GM18519 (cell line): ENCODE data around the gene TMEM219.
"Not testable (repeated sequence)": the region's sequence is repeated elsewhere in the genome, so short reads cannot be mapped to it uniquely, and the experiment has no call there.

Experiments
- ATAC-seq: cut with Tn5 transposase; IDR thresholded peaks from one replicate; pipeline ENCODE4 v1.9.1; 2021; ENCODE audit warnings: mild to moderate bottlenecking, moderate library complexity; ENCODE audit not compliant: unreplicated experiment, low FRiP score

The TMEM219 gene

GRCh38 chr16:29961479-29962343 is at the start of gene TMEM219:
Gene TMEM219, plus strand, starts transcription at chr16:29962079. Its CDS starts 1,065 bp downstream, at chr16:29963144.
- peak; percentile 73 for ATAC-seq

DNA sequence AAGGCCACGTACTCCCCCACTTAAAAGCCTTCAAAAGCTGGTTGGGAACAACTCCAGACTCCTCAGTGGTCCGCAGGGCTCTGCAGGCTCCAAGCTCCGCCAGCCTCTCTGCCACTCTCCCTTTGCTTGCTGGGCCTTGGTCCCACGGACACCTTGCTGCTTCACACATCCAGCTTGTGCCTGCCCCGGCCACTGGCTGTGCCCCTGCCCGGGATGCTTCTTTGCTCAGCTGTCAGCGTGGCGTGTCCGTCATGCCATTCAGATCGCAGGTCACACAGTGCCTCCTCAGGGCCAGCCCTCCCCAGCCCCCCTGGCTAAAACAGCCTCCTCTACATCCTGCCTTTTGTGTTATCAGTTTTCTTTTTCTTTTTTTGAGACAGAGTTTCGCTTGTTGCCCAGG is 49.8 kb upstream of the TMEM219 start:
- no peak for ATAC-seq

- no peak for ATAC-seq
Observed at GRCh38 chr16:29913514-29913913, 48.4 kb upstream of the TMEM219 start.

- no peak for ATAC-seq
Observed at GRCh38 chr16:29915590-29916247, 46.2 kb upstream of the TMEM219 start.

- ATAC-seq: no peak
Observed at GRCh38 chr16:29916979-29917378, 44.9 kb upstream of the TMEM219 start.

DNA sequence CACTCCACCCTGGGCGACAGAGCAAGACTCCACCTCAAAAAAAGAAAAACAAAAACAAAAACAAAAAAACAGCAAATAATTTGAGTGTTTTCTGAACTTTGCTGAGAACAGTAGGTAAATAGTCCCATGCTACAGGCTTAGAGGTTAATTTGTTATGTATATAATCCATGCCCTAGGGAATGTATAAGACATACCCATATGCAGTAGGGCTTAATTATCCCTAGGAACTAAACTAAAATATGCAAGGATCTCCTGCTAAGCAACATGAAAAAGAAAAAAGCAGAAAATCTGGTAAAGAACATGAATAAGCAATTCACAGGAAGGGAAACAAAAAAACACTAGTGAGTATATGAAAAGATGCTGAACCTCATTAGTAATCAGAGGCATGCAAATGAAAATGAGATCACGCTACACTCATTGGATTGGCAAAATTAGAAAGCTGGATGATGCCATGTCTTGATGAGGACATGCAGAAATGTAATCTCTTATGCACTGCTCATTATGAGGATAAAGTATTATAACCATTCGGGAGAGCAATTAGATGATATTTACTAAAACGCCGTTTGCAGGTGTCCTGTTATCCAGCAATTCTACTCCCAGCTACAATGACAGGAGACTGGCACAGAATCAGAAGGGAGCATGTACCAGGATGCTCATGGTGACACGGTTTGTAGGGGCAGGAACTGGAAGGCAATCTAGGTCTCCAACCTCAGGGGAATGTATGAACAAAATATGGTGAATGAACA is 41.4 kb upstream of the TMEM219 start:
- no peak for ATAC-seq

- no peak for ATAC-seq
Observed at GRCh38 chr16:29921034-29921385, 40.9 kb upstream of the TMEM219 start.

GRCh38 chr16:29922326-29922725 is 39.6 kb upstream of the TMEM219 start:
- no peak for ATAC-seq

DNA sequence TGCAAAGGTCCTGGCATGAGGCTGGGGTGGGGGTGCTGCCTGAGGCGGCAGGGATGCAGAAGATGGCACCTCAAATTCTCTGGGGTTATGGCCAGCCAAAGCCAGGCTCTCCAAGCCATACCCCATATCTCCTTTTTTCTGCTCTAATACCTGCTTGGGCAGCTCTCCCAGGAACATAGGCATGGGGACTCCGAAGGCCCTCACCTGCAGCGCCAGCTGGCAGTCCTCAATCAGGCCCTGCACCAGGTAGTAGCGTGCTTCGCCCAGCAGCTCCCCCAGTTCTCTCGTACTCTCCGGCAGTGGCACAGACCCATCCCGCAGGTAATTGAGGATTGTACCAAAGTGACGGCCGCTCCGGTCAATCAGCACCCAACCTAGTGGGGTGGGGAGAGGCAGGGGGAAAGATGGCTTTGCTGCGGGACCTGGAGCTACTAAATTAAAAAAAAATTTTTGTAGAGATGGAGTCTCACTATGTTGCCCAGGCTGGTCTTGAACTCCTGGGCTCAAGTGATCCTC is 38.8 kb upstream of the TMEM219 start:
- no peak for ATAC-seq

DNA sequence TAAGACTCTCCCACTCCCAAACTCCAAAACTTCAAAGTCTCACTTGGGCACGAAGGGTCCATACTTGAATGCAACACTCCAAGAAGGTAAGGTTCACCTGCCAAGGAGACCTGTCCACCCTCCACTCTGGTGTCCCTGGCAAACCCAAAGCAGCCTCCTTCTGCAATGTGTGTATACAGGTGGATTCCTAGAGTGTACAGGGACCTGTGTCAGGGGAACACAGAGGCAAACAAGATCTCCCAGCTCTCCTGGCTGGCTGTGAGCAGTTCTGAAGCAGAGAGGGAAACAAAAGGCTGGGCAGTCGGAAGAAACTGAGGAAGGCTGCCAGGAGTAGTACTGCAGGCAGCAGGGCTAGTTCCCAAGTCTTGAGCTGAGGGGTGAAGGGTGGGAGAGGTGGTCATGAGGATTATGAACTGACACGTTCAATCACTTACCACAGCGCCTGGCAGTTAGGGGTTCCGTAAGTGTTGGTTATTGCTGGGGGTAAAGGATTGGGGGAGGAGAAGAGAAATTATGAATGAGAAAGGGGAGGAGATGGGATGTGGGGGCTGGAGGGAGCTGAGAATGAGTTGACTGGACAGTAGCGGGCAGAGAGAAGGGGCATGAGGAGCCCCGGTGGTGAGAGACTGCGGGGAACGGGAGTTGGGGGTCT is 36.6 kb upstream of the TMEM219 start:
- ATAC-seq: no peak

DNA sequence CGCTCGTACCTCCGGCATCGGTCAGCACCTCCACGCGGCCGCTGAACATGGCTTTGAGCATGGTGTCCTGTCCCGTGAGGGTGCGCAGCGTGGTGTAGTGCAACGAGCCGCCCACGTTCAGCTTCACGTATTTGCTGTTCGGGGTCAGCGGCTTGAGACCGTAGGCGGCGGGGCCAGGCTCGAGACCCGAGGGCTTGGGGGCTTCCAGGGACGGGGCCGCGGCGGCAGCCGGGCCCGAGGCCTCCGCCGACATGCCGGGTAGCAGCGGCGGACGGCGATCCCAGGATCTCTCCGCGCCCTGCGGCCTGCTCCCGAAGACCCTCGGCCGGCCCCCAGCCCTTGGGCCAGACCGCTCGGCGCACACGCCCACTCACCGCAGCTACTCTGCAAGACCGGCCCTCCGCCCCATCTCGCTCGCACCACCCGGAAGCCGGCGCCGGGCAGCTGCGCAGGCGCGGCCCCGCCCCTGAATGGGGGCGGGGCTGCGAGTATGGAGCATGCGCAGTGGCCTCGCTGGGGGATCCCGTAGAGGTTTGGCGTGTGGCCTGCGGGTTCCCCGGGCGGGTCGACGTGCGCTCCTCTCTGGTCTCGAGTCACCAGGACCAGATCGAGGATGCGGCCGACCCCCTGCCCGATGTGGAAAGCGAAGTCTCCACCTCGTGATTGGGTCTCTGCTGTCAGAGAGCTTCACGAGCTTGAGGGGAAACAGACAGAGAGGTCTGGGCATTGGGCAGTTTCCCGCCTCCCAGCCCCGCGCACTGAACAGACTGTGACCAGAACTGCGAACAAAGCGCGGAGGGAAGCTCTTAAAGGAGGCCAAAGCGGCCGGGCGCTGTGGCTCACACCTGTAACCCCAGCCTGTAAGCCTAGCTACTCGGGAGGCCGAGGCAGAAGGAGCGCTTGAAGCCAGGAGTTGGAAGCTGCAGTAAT is 35.8 kb upstream of the TMEM219 start, which contains the start of gene KCTD13:
Gene KCTD13 (minus strand): TSS at position 446 of the 930 bp plus-strand sequence. CDS start 193 bp downstream, at position 253.
- ATAC-seq: peak; percentile 71

GRCh38 chr16:29926711-29927052 is 35.2 kb upstream of the TMEM219 start:
- ATAC-seq: peak; percentile 14

GRCh38 chr16:29927070-29927905 is 34.6 kb upstream of the TMEM219 start:
- ATAC-seq: no peak

GRCh38 chr16:29931750-29932149 is 30.1 kb upstream of the TMEM219 start:
- not testable (repeated sequence) for ATAC-seq

- ATAC-seq: no peak
Observed at GRCh38 chr16:29940656-29941055, 21.2 kb upstream of the TMEM219 start.

DNA sequence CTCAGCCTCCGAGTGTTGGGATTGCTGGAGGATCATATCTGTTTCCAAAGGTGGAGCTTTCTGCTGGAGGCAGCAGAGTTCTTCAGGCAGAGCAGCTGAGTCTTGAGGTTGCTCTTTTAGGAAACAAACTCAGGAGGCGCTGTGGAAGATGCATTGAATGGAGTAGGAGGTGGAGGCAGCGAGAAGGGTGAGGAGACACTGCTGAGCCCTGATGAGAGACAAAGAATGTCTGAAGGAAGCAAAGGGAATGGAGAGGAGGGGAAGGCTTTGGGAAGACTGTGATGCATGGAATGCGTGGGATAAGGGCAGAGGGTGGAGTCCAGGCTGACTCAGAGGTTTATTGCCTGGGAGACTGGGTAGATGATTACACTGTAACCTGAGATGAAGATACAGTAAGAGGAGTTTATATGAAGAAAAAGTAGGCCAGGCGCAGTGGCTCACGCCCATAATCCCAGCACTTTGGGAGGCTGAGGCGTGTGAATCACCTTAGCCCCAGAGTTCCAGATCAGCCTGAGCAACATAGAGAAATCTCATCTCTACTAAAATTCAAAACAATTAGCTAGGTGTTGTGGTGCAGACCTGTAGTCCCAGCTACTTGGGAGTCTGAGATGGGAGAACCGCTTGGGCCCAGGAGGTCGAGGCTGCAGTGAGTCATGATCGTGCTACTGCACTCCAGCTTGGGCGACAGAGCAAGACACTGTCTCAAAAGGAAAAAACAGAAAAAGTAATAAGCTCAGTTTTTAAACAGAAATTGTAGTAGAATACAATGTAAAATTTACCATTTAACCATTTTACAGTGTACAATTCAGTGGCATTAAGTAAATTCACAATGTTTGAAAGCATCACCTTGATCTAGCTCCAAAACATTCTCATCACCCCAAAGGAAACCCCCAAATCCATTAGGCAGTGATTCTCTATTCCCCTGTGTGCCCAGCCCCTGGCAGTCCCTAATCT is 17.8 kb upstream of the TMEM219 start:
- no peak for ATAC-seq

DNA sequence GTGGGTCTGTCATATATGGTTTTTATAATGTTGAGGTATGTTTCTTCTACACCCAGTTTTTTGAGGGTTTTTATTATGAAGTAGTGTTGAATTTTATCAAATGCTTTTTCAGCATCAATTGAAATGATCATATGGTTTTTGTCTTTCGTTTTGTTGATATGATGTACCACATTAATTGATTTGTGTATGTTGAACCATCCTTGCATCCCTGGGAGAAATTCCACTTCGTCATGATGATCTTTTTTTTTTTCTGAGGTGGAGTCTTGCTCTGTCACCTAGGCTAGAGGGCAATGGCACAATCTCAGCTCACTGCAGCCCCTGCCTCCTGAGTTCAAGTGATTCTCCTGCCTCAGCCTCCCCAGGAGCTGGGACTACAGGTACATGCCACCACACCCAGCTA is 14.0 kb upstream of the TMEM219 start:
- no peak for ATAC-seq
